GM19238 (cell line): ENCODE measurements around the gene TBC1D16.
A peak's percentile ranks its signal among the peaks of the same experiment; 100 is the strongest.
"Not testable (repeated sequence)": the region's sequence is repeated elsewhere in the genome, so short reads cannot be mapped to it uniquely, and the experiment has no call there.

Experiments
- DNase-seq: peaks from one replicate; pipeline ENCODE4 v3.0.0; 2011; ENCODE audit warnings: low spot score; ENCODE audit not compliant: insufficient read length

TBC1D16 gene

GRCh38 chr17:80051681-80052080, 16.0 kb upstream of the TBC1D16 start:
- DNase-seq: no peak

DNA sequence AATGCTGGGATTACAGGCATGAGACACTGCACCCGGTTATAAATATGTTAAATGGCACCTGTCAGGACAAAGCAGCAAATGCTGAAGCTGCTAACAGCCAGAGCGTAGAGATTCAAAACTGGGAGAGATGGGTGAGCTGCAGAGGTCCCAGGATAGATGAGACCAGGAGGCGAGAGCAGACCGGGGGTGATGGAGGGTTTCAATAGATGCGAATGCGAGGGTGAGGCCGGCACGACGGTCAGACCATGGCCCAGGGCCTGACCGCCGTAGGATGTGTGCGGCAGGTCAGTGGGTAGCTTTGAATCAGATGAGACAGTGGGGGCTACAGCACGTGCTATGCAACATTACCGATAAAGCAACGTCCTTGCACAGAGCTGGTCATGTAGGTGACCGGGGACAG, 15.0 kb upstream of the TBC1D16 start:
- no peak for DNase-seq

- DNase-seq: no peak
Observed at GRCh38 chr17:80049986-80050385, 14.3 kb upstream of the TBC1D16 start.

DNA sequence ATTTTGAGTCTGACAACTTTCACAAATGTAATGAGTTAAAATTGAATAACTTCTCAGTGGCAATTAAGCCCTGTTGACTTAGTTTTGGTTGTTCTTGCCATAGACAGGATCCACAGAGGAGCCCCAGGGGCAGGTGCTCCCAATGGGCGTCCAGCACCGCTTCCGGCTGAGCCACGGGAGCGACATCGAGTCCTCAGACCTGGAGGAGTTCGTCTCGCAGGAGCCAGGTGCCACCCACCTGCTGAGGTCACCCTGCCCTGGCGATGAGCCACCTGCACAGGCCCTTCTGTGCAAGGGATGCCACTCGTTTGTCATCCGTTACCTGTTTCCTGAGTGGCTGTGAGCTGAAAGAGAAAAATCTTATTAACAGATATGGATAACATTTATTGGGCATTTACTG, 11.5 kb upstream of the TBC1D16 start:
- DNase-seq: no peak

DNA sequence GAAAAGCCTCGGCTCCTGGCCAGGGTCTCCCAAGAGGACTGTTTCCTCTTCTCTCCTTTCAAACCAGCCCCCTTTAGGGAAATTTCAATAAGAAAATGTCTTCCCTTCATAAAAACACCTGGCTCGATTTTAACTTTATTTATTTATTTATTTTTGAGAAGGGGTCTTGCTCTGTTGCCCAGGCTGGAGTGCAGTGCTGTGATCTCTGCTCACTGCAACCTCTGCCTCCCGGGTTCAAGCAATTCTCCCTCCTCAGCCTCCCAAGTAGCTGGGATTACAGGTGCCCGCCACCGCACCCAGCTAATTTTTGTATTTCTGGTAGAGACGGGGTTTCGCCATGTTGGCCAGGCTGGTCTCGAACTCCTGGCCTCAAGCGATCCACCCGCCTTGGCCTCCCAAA, 11.0 kb upstream of the TBC1D16 start:
- DNase-seq: not testable (repeated sequence)

DNA sequence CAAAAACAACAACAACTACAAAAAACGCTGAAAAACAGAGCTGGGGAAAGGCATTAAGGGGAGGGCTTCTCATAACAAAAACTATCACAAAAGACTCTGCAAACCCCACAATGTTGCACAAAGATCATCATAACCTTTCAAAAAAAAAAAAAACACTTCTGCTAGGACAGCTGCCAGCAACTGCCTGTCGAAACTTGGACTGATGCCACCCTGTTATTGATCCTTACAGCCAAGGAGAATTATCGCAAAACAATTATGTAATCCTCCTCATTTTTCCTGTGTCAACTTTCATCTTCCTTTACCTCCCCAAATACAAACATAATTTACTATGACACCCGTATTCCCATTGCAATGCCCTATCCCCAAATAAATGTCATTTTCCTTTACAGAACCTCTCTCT, 10.0 kb upstream of the TBC1D16 start:
- no peak for DNase-seq

- no peak for DNase-seq
Observed at GRCh38 chr17:80043963-80044362, 8.3 kb upstream of the TBC1D16 start.

GRCh38 chr17:80036715-80037477, 1.2 kb upstream of the TBC1D16 start:
- DNase-seq: no peak

DNA sequence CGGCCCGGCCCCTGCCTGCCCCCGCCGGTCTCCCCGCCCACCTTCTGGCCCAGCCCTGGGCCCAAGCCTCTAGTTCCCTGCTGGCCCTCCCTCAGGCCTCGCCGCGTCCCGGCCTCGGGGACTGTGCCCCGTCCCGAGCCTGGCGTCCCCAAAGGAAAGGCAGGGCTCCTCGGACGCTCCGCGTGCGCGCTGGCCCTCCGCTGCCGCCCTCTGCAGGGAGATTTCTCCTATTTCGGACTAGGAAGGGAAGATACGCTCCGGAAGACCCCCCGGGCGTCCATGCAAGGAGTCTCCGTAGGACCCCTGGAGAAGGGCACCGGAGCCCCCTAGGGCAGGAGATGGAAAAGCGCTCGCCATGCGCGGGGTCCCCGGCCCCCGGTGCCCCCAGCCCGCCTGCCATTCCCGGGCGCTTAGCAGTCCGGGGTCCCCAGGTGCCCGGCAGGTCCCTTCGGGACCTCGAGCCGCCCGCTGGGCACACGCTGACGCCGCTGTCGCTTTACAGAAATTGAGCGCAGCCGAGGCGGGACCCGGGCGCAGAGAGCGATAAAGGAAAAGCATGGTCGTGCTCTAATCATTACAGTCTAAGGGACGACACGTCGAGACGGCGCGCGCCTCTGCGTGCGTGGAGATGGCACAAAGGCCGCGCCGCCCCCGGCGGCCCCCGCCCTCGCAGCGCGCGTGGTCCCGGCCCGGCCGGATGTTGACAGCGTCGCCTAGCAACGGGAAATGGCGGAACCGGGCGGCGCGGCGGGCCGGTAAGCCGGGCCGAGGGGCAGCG, 454 bp upstream of the TBC1D16 start, which contains the start of gene CCDC40:
CCDC40 (plus strand) TSS at position 706 of the 778 bp plus-strand sequence; CDS start at position 727, 21 bp downstream.
- DNase-seq: peak; percentile 60

GRCh38 chr17:80034791-80035686, 633 bp downstream of the TBC1D16 start:
- DNase-seq: peak; percentile 41

DNA sequence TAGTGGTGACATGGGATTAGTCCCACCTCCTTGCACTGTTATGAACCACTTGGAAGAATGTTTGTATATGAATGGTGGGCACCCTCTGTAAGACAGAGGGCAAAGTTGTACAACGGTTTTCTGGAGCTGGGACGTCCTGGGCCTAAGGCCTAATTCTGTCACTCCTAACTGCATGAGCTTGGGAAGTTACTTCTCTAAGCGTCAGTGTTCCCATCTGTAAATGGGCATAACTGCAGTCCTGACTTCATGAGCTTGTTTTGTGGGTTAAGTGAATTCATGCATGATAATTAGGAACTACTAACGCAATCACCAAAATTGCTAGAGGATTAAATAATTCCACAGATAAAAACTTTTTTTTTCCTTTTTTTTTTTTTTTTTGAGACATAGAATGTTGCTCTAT, 1.8 kb downstream of the TBC1D16 start:
- DNase-seq: no peak

- DNase-seq: no peak
Observed at GRCh38 chr17:80032614-80033171, 3.0 kb downstream of the TBC1D16 start.

DNA sequence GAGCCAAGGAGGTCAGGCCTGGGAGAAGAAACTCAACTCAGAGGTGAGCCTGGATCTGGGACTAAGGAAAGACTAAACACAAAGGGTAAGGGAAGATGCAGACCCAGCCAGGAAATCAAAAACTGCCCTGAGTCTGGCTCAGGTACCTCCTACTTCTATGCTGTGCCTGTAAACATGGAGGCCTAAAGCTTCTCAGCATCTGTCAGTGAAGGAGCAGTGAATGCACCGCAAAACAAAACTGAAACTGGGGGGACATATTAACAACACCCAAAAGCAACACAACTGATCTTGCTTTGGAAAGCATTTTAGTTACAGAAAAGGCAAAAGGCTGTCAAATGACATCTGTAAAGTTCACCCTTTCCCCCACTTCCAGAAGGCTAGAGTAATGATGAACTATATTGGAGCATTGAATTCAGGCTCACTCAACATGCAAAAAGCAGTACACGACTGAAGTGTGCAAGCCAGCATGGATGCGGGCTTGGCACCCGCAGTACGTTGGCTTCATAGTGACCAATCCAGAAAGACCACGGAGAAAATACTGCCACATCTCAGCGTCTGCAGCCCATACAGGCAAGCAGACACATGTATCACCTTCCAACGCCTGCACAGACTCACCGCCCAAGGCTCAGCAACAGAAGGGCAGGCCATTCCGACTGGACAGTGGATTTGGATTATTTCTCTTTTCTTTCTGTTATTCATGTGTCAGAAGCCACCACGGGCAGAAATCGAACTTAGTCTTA, 3.8 kb downstream of the TBC1D16 start:
- DNase-seq: no peak

- DNase-seq: no peak
Observed at GRCh38 chr17:80030730-80031410, 4.8 kb downstream of the TBC1D16 start.

DNA sequence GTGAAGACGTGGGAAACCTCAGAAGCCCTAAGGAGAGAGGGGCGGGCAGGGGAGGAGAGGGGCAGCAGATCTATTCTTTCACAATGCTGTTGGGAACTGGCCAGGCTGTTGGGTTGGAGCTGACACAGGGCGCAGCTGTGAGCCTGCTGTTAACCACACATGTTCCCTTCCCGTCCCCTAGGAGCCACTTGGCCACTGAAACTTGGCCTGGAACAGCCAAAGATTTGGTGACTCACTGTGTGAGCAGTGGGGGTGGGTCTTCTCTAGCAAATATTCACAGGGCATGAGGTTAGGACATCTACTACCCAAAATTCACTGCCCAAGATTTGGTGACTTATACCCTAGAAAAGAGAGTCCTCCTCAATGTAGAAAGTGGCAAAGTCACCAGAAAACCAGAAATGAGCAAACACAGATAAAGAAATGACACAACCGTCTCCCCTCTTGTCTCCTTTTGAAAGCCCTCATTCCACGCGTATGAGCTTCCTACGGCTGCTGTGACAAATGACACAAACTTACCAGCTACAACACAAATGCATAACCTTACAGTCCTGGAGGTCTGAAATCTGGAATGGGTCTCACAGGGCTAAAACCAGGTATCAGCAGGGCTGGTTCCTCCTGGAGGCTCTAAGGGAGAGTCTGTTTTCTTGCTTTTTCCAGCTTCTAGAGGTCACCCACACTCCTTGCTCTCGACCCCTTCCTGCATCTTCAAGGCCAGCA, 6.3 kb downstream of the TBC1D16 start:
- DNase-seq: no peak

GRCh38 chr17:80028030-80028429, 7.6 kb downstream of the TBC1D16 start:
- no peak for DNase-seq

DNA sequence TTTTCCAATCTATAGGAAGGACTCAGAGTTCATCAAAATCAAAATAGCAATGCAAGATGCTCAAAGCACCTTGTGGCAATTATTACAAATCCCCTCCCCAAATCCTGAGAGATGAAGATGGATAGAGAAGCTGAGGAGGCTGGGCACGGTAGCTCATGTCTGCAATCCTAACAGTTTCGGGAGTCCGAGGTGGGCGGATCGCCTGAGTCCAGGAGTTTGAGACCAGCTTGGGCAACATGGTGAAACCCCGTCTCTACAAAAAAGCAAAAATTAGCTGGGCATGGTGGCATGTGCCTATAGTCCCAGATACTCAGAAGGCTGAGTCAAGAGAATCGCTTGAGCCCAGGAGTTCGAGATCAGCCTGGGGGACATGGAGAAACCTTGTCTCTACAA, 8.6 kb downstream of the TBC1D16 start:
- DNase-seq: no peak

DNA sequence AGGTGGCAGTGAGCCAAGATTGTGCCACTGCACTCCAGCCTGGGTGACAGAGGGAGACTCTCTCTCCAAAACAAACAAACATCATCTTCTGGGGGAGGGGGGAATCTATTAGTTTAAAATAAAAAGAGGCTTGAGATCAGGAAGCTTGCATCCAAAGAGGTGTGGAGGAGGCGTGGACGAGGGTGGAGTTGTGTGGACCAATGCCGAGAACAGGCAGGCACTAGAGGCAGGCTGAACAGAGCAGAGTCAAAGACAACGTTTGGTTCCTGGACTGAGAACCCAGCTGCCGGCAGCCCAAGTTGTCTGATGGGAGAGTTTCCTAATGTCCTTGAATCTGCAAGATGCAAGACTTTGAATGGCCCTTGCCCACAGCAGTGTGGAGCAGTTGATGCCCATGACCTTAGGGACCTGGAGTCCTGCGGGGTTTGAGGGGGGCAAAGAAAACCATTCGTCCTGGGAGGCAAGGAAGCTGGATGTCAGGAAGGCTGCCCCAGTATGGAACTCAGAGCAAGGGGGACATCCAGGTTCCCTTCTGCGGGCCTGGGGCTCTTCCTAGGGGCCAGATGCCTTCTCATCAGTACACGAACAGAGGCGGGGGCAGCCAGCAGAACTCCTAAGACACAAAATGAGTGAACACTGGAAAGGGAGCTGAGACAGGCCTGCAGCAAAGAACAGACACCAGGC, 9.2 kb downstream of the TBC1D16 start:
- no peak for DNase-seq

DNA sequence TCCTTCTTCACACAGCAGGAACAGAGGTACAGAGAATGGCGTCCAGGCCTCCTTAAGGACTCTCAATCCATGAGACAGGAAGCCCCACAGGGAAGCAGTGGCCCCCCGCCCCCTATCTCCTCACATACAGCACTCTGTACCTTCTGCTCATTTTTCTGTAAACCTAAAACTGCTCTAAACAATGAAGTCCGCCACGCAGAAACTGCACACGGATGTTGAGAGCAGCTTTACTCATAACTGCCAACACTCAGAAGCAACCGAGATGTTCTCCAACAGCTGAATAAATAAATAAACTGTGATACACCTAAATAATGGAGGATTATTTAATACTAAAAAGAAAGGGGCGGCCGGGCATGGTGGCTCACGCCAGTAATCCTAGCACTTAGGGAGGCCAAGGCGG, 9.9 kb downstream of the TBC1D16 start:
- DNase-seq: no peak
